A673 (cell line): Measurements from ENCODE around the gene MAML3.

Experiments used
- EZH2 ChIP-seq: fragments of 200-600 bp; sonication (generic); IDR thresholded peaks from 2 replicates; pipeline ENCODE4 v1.6.1; 2017; ENCODE audit warnings: borderline replicate concordance, low read depth, mild to moderate bottlenecking, mixed read lengths, antibody characterized with exemption, low read length; ENCODE audit not compliant: poor library complexity, severe bottlenecking
- TF ChIP-seq, protein P1 (sequence below): fragments of 300-800, 200-600 bp; sonication (generic); conservative IDR thresholded peaks from 2 replicates; pipeline ENCODE4 v1.5.1; 2017; ENCODE audit warnings: low read depth, mild to moderate bottlenecking, antibody characterized with exemption, low read length, moderate library complexity, mixed read lengths

DNA sequence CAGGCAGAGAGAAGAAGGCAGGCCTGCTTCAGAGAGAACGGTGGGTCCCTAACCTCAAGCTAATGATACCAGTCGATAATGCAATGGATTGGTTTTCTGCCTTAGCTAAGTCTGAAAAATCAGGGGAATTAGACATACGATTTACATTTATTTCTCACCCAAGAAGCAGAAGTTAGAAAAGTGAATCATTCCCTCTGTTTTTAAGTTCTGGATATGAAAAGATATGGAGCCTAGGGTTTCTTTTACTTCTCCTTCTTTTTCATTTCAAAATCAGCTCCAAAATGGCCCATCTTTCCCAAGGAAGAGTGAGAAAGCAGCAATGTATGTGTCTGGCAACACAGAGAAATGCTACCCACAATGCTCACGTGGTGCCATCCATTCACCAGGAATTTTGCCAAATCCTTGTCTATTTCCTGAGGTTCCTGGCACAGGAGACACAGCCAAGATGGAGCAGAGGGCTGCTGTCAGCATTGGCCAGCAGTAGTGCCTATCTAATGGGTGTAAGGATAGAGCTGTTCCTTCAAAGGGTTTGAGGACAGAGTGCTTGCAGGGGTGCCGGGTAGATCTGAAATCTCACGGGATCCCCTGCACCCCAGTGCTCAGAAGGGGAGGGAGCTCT is 231.5 kb downstream of the MAML3 start:
- TF ChIP-seq, protein P1, sequence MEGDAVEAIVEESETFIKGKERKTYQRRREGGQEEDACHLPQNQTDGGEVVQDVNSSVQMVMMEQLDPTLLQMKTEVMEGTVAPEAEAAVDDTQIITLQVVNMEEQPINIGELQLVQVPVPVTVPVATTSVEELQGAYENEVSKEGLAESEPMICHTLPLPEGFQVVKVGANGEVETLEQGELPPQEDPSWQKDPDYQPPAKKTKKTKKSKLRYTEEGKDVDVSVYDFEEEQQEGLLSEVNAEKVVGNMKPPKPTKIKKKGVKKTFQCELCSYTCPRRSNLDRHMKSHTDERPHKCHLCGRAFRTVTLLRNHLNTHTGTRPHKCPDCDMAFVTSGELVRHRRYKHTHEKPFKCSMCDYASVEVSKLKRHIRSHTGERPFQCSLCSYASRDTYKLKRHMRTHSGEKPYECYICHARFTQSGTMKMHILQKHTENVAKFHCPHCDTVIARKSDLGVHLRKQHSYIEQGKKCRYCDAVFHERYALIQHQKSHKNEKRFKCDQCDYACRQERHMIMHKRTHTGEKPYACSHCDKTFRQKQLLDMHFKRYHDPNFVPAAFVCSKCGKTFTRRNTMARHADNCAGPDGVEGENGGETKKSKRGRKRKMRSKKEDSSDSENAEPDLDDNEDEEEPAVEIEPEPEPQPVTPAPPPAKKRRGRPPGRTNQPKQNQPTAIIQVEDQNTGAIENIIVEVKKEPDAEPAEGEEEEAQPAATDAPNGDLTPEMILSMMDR = no peak
- TF ChIP-seq EZH2 = no peak
